Breast epithelium (tissue), 3 donors: ENCODE data around the gene VPS13D.
"Not testable (repeated sequence)": the region's sequence is repeated elsewhere in the genome, so short reads cannot be mapped to it uniquely, and the experiment has no call there.

Experiments used
- CTCF ChIP-seq, 3 donors: fragments of 450-650 bp; IDR thresholded peaks; one replicate each; pipeline ENCODE4 v1.5.1; 2016 to 2017; ENCODE audit warnings: antibody characterized with exemption in 3 of 3, mild to moderate bottlenecking in 3 of 3, moderate library complexity in 3 of 3
- POLR2AphosphoS5 ChIP-seq, 3 donors: sonication (generic); formaldehyde crosslinking; IDR thresholded peaks; one replicate each; pipeline ENCODE4 v1.6.1; 2017; ENCODE audit warnings: antibody characterized with exemption in 3 of 3

DNA sequence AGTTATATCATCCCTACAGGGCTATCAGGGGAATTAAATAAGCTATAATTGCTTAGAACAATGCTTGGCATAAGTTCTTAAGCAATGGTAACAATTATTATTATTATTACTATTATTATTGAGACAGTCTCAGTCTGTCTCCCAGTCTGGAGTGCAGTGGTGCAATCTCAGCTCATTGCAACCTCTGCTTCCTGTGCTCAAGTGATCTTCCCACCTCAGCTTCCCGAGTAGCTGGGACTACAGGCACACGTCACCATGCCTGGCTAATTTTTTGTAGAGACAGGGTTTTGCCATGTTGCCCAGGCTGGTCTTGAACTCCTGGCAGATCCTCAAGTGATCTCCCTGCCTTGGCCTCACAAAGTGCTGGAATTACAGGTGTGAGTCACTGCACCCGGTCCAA is 308.7 kb downstream of the VPS13D start:
- not testable (repeated sequence) for TF ChIP-seq CTCF, POLR2AphosphoS5 (IDR thresholded peaks at IDR 0.05)
